ENCODE results near the gene GSTK1. TPM values are rescaled to one million over a fixed set of nuclear protein-coding genes. Genes with fewer than 3 reads are reported as not detected.

Gene GSTK1
- total RNA-seq, 1 donor from 2014 or later: 303 TPM

DNA sequence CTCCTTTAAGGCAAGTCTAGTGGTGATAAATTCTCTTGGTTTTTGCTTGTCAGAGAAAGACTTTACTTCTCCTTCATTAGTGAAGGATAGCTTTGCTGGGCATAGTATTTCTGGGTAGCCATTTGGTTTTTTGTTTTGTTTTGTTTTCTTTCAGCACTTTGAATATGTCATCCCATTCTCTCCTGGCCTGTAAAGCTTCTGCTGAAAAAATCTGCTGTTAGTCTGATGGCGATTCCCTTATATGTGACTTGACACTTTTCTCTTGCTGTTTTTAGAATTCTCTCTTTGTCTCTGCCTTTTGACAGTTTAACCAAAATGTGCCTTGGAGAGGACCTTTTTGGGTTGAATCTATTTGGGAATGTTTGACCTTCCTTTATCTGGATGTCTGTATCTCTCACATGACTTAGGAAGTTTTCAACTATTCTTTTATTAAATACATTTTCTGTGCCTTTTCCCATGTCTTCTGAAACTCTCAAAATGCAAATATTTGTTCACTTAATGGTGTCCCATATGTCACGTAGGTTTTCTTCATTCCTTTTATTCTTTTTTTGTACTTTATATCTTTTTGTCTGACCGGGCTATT is 26.7 kb upstream of the GSTK1 start:
- intact Hi-C loops (cut with micrococcal nuclease): no loop called here
- no peak for ATAC-seq
- no peak for DNase-seq

DNA sequence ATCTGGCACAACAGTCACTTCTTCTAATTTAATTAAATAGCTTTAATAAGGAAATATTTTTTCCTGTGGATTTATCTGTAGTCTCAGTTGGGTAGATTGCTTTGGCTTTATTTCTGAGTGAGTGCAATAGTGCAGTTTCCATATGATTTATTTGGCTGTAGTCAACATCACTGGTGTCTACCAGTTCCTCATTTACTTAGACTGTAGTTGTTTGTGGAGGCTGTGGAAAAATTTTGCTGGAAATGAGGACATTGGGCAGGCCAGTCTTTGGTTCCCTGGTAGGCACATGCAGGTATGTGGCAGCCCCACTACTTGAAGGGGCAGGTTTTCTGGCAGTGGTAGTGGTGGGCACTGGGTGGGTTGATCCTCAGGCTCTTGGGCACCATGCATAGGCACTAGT is 25.9 kb upstream of the GSTK1 start:
- ATAC-seq: no peak
- no peak for DNase-seq
- intact Hi-C loops (cut with micrococcal nuclease): no loop called here

DNA sequence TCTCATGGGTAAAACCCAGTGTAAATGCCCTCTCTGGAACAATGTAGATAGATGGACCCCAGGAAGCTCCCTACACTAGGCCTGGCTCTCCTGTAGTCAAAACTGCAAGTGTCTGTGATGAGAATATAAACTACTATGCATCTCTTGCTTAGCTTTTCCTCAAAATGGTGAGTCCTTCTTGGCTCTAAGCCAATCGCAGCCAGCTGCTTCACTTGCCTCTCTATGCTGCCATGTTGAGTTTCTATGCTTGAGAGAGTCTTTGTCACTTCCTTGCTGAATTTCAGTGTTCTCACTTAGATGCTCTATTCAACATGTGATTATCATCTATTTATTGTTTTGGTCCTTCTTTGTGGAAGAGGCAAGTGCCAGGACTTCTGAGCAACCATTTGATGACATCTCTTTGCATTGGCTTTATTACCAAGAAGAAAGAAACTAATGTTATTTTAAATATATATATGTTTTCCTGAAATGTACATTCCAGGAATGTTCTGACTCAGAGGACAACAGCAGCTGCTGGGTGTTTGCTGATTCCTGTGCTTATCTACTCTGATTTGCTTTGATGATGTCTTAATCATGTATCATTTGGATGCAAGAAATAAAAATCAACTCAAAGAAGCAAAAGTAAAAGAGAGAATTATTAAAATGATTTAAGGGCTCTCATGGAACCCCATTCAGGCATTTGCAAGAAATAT is 24.8 kb upstream of the GSTK1 start:
- intact Hi-C loops (cut with micrococcal nuclease): no loop called here

DNA sequence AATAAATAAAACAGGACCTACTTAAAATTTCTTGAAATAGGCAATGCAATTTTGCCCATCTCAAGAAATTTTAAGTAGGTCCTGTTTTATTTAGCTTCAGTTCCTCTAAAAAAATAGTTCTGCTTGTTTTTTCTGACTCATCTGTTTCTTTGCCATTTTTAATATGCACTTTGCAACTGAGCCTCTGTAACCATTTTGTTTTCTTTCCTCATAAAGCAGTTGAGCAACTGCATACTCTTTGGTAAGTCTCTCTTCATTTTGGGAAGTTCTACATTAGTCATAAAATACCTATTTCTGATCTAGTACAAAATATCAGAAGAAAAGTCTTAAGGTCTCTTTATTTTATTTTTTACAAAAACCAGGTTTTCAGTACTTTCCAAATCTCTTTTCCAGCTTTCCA is 23.4 kb upstream of the GSTK1 start:
- peak; percentile 51 for ATAC-seq

More for the DNA sequence above, 24.8 kb upstream of the GSTK1 start:
- DNase-seq (no peak), ATAC-seq (no peak)

DNA sequence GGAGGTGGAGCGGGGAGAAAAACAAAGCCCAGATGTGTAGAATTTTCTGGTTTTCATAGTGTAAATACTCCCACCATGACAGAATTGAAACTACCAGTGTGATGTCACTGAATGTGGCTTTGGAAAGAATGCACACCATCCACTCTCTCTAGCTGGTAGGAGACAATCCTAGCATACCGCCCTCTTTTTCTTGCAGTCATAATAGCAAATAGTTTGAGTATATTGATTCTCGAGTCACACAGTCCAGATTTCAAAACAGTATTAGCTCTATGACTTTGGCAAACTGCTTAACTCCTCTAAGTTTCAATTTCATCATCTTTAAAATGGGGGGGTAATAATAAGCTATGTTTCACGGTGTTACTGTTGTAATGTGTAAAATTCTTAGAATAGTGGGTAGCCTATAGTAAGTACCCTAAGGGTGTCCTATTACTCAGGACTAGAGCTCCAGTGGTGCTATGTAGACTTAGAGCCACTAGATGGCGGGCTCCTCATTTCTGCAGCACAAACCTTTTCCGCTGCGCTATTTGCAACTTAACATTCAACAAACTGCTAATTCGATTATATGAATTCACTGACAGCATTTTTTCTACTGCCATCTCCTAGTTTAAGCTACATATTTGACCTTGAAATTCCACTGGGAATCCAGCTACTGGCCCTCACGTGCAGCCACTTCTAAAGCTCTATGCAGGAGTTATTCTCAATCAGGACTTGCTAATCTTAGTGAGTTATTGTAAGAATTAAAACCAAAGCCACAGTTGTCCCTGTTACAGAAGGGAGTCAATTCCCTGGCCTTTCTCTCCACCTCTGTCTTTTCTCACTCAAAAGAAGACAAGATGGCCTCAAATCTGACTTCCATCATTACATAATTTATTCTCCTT is 22.7 kb upstream of the GSTK1 start:
- intact Hi-C loops (cut with micrococcal nuclease): loop anchor here (5.0 to 10.0 kb wide), 2 partner anchors 67 to 174 kb away; no protein-coding TSS in a partner anchor
- DNase-seq (peak; percentile 48), ATAC-seq (peak; percentile 93)

More for the DNA sequence above, 23.4 kb upstream of the GSTK1 start:
- intact Hi-C loops (cut with micrococcal nuclease): loop anchor here (5.0 to 10.0 kb wide), 2 partner anchors 67 to 175 kb away; no protein-coding TSS in a partner anchor
- no peak for DNase-seq

DNA sequence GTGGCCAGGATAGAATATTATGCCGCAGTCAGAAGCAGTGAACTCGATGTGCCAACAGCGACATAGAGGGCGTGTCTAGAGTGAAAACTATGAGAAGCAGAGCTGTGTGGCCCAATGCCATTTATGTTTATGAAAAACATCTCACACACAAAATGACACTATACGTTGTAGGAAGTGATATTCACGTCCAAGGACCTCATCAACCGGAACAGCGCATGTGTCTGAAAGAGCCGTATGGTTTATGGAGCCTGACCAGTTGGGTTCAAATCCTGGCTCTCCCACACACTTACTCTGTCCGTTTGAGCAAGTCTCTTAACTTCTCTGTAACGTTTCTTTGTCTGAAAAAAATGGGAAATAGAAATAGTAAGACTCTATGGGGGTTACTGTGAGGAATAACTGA is 20.9 kb upstream of the GSTK1 start:
- no peak for DNase-seq
- intact Hi-C loops (cut with micrococcal nuclease): loop anchor here (5.0 to 10.0 kb wide), 2 partner anchors 65 to 172 kb away; no protein-coding TSS in a partner anchor
- ATAC-seq: no peak

DNA sequence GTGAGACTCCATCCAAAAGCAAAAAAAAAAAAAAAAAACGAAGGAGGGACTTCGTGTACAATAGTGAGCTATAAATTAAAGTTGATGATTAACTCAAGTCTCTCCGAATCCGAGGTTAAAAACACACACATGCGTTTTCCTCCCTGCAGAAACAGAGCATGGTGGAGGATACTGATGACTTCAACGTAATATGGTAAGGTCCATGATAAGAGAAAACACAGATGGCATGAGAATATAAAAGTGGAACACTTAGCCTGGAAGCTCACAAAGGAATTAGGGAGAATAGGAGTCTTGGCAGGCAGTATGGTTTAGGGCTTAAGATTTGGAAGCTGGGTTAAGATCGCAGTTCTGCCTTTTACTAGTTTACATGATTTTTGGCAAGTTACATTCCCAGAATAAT is 20.1 kb upstream of the GSTK1 start:
- intact Hi-C loops (cut with micrococcal nuclease): loop anchor here (5.0 to 10.0 kb wide), 2 partner anchors 64 to 172 kb away; no protein-coding TSS in a partner anchor
- no peak for ATAC-seq
- DNase-seq: no peak

DNA sequence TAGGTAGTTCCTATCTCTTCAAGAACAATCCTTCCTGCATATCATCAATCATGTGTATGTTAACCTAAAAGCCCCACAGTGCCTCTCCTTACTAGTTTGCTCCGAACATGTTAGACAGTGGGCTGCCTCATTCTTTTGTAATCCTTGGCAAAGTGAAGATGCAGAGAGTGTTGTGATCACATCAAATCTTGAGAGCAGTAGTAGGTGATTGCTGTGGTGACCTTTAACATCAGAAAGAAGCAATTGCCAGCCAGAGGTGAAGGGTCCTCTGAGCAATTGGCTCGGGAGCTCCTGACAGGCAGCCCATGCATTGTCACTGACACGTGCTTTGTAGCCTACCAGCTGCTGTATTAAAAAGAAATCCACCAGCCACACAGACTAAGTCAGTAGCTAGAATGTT is 19.6 kb upstream of the GSTK1 start:
- DNase-seq (no peak), ATAC-seq (no peak)
- intact Hi-C loops (cut with micrococcal nuclease): loop anchor here (5.0 to 10.0 kb wide), 2 partner anchors 64 to 171 kb away; no protein-coding TSS in a partner anchor

DNA sequence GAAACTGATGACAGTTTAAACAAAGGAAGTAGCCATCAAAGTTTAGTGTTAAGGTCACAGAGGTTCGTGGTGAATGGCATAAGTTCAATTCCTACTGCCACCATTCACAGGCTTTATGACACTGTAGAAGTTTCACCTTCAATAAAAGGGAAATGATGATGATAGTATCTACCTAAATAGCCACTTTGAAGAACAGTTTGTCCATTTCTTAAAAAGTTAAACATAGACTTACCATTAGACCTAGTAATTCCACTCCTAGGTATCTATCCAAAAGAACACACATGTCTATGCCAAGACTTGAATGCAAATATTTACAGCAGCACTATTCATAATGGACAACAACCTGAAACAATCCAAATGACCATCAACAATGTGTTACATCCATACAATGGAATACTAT is 18.9 kb upstream of the GSTK1 start:
- DNase-seq (no peak), ATAC-seq (no peak)
- intact Hi-C loops (cut with micrococcal nuclease): loop anchor here (5.0 to 10.0 kb wide), 2 partner anchors 63 to 170 kb away; no protein-coding TSS in a partner anchor

DNA sequence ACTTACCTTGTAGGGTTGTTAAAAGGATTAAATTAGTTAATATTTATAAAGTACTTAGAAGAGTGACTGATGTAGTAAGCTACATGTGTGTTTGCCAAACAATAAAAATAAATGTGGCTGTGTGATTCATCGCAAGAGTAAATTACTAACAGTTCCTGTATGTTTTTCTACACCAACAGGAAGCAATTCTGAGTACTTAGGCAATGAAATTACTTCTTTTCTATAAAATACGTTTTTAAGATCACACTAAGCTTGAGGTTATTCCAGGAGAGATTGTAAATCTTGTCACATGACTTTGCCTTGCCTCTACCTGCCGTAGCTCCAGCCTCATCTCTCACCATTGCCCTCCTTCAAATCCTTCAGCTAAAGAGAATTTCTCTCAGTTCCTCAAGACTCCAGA is 18.1 kb upstream of the GSTK1 start:
- intact Hi-C loops (cut with micrococcal nuclease): loop anchor here (10.0 kb wide), 1 partner anchor 170 kb away; no protein-coding TSS in a partner anchor
- ATAC-seq (no peak), DNase-seq (no peak)

DNA sequence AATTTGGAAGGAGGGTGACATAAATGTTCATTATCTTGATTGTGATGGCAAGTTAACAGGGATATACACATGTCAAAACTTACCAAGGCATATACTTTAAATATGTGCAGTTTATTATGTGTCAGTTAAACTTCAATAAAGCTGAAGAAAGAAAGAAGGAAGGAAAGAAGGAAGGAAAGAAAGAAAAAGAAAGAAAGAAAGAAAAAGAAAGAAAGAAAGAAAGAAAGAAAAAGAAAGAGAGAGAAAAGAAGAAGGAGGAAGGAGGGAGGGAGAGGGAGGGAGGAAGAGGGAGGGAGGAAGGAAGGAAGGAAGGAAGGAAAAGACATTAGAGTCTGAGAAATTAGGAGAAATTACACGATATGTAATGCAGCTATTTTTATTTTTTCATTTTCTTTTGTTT is 15.9 kb upstream of the GSTK1 start:
- intact Hi-C loops (cut with micrococcal nuclease): loop anchor here (10.0 kb wide), 1 partner anchor 167 kb away; no protein-coding TSS in a partner anchor
- no peak for ATAC-seq
- no peak for DNase-seq

DNA sequence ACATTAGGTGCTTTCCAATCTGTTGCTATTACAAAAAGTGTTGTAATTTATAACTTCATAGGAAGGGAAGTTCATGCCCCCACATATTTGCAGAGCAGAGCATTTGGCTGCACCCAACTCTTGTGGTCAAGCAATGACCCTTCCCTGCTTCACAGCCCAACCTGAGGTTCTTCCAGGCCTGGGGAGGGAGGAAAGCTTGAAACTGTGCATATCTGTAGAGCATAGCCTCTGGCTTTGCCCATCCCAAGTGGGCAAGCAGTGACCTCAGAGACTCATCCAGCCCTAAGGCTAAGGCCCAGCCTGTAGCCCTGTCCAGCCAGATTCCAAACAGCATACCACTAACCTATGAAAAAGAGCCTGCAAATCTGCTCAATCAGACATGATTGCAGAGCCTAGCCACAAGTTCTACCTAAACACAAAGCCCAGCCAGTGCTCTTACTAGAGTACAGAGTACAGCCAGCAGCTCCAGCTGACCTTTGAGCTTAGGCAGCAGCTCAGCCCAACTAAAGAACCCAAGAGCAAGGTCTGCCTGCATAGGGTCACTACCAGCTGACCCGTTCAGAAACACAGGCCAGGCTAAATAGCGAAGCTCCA is 14.4 kb upstream of the GSTK1 start:
- DNase-seq (no peak), ATAC-seq (no peak)
- intact Hi-C loops (cut with micrococcal nuclease): loop anchor here (10.0 kb wide), 1 partner anchor 166 kb away; no protein-coding TSS in a partner anchor

DNA sequence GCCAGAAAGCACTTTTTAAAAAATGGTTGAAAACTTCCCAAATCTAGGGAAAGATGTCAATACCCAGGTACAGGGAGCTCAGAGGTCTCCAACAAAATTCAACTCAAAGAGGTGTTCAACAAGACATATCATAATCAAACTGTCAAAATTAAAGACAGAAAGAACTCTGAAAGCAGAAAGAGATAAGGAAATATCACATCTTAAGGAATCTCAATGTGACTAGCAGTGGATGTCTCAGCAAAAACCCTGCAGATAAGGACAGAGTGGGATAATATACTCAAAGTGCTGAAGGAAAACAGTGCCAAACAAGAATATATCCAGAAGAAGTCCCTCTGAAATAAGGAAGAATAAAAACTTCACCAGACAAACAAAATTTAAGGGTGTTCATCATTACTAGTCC is 13.0 kb upstream of the GSTK1 start:
- DNase-seq (no peak), ATAC-seq (no peak)
- intact Hi-C loops (cut with micrococcal nuclease): no loop called here

DNA sequence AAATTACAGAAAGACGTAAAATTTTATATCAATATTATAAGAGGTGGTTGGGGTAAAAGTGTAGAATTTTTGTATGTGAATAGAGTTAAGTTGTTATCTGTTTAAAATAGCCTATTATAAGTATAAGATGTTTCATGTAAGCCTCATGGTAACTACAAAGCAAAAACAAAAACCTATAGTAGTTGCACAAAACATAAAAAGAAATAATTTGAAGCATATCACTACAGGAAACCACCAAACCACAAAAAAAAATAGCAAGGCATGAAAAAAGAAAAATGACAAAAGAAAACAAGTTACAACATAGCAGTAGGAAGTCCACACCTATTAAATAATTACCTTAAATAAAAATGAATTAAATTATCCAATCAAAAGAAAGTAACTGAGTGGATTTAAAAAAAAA is 12.4 kb upstream of the GSTK1 start:
- ATAC-seq (no peak), DNase-seq (no peak)
- intact Hi-C loops (cut with micrococcal nuclease): no loop called here

DNA sequence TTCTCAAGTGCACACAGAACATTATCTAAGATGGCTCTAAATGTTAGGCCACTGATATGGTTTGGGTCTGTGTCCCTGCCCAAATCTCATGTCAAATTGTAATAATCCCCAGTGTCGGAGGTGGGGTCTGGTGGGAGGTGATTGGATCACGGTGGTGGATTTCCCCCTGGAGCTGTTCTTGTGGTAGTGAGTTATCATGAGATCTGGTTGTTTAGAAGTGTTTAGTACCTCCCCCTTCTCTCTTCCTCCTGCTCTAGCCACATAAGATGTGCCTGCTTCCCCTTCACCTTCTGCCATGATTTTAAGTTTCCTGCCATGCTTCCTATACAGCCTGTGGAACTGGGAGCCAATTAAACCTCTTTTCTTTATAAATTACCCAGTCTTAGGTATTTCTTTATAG is 11.2 kb upstream of the GSTK1 start:
- DNase-seq (no peak), ATAC-seq (no peak)
- intact Hi-C loops (cut with micrococcal nuclease): no loop called here

DNA sequence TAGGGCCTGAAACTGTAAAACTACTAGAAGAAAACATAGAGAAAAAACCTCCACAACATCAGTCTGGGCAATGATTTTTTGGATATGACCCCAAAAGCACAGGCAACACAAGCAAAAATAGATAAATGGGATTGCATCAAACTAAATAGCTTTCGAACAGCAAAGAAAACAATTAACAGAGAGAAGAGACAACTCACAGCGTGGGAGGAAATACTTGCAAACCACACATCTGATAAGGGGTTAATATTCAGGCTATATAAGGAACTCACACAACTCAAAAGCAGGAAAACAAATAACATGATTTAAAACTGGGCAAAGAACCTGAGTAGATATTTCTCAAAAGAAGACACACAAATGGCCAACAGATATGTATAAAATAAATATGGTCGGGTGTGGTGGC is 7.7 kb upstream of the GSTK1 start:
- no peak for ATAC-seq
- DNase-seq: no peak
- intact Hi-C loops (cut with micrococcal nuclease): no loop called here

DNA sequence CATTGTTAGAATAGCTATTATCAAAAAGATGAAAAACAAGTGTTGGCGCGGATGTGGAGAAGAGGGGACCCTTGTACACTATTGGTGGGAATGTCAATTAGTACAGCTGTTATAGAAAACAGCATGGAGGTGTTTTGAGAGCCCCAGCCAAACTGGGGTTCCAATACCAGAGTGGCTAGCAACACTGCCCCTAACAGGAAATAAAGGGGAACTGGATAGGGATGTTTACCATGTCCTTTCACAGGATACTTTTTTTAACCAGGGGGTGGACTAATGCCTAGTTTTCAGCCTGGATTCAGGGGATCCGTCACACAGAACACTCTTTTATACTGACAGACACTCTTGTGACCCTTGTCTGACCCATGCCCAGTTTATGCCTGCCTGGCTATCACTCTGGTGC is 6.9 kb upstream of the GSTK1 start:
- no peak for ATAC-seq
- intact Hi-C loops (cut with micrococcal nuclease): no loop called here
- no peak for DNase-seq

DNA sequence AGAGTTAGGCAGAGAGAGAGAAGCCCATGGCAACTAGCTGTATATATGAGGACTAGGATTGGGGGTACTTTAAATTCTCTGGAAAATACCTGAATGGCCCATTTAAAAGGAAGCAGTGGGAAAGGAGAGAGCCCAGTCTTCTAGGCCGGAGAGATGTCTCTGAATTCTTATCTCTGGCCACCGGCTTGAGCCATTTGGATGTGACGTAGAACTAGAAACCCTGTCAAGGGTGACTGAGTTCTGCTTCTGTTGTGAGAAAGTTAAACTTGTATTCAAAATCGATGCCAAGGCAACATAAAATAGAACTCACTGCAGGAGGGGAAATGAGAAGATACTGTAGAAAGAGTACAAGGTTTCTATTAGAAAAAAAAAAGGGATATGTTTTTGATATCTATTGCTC is 6.3 kb upstream of the GSTK1 start:
- ATAC-seq: no peak
- no peak for DNase-seq
- intact Hi-C loops (cut with micrococcal nuclease): no loop called here

DNA sequence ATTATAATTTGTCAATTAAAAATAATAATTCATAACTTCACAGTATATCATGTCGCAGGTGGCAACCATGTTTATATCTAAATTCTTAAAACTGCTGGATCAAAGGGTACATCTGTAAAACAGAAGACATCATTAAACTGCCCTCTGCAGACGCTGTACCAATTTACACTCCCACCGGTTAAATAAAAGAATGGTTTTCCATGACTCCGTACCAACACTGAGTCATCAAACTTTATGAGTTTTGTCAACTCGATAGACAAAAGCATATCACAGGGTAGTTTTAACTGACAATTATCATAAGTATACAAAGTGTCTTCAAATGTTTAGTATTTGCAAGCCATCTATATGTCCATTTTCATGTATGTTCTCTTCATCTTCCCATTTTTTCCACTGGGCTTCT is 5.7 kb upstream of the GSTK1 start:
- DNase-seq (no peak), ATAC-seq (no peak)
- intact Hi-C loops (cut with micrococcal nuclease): no loop called here
